ENCODE results near the gene PCNX2.

GRCh38 chr1:232936941-232937340, 358.6 kb downstream of the PCNX2 start:
- TF ChIP-seq EZH2phosphoT487 (IDR thresholded peaks at IDR 0.05; ENCODE audit: low read length) (no peak), EZH2 (optimal IDR thresholded peaks at IDR 0.05; ENCODE audit: low read depth, low read length) (no peak), CTCF (IDR thresholded peaks at IDR 0.05; ENCODE audit: low read length) (no peak)
